ENCODE results near the gene HNRNPUL2.

HNRNPUL2 gene

GRCh38 chr11:62702246-62702645, 25.0 kb downstream of the HNRNPUL2 start:
- TF ChIP-seq SIN3A (IDR thresholded peaks at IDR 0.05; ENCODE audit: borderline replicate concordance, insufficient read depth, low read length) (no peak), REST (IDR thresholded peaks at IDR 0.05; ENCODE audit: insufficient read depth in 1 of 2, low read depth in 2 of 2, low read length in 2 of 2) (no peak), POLR2AphosphoS5 (IDR thresholded peaks at IDR 0.05; ENCODE audit: low read depth, low read length) (no peak), FOXP2 (optimal IDR thresholded peaks at IDR 0.05; ENCODE audit: borderline replicate concordance, extremely low read depth, extremely low read length, insufficient read depth) (no peak), TAF1 (IDR thresholded peaks at IDR 0.05; ENCODE audit: borderline replicate concordance, insufficient read depth, low read length) (no peak)

- TF ChIP-seq POLR2AphosphoS5 (IDR thresholded peaks at IDR 0.05; ENCODE audit: low read depth, low read length) = no peak
- TF ChIP-seq TAF1 (IDR thresholded peaks at IDR 0.05; ENCODE audit: borderline replicate concordance, insufficient read depth, low read length) = no peak
- TF ChIP-seq SIN3A (IDR thresholded peaks at IDR 0.05; ENCODE audit: borderline replicate concordance, insufficient read depth, low read length) = no peak
Observed at GRCh38 chr11:62694455-62695167, 32.6 kb downstream of the HNRNPUL2 start.

DNA sequence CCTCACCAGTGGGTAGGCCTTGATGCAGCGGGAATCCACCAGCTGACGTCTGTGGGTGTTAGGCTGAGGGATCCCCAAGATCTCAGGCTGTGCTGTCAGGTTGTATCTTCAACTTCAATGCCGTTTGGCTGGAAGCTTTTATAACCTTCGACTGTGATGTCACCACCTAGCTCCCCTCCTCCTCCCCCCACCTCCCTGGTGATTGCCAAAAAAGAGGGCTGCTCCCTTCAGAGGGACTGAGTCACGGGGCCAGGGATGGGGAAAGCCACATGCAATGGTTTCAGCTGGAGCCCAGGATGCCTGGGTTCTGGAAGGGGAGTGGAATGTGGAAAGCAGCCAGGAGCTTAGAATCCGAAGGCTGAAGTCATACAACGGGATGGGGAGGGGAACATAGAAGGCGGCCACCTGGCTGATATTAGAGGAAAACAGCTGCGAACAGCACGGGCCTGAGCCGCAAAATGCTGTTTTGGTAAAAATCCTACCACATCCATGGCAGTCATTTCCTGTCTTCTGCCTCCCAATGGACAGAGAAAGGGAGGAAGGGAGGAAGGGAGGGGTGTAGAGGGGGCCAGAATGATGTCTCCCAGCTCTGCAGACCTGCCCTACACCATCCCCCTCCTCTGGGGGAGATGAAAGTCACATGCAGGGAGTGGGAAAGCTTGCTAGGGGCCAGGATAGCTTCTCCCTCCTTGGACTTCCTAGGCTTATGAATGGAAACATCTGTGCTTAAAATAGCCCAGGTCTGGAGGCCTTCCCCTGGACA, 37.7 kb downstream of the HNRNPUL2 start, which contains the start of gene LRRN4CL:
LRRN4CL (minus strand) TSS at position 110 of the 763 bp plus-strand sequence. CDS start 1,022 bp downstream, outside the sequence.
- no peak for TF ChIP-seq POLR2AphosphoS5 (IDR thresholded peaks at IDR 0.05; ENCODE audit: low read depth, low read length)
- peak; percentile 80; the same call in 1 of the 2 replicates for TF ChIP-seq SIN3A (IDR thresholded peaks at IDR 0.05; ENCODE audit: borderline replicate concordance, insufficient read depth, low read length)

DNA sequence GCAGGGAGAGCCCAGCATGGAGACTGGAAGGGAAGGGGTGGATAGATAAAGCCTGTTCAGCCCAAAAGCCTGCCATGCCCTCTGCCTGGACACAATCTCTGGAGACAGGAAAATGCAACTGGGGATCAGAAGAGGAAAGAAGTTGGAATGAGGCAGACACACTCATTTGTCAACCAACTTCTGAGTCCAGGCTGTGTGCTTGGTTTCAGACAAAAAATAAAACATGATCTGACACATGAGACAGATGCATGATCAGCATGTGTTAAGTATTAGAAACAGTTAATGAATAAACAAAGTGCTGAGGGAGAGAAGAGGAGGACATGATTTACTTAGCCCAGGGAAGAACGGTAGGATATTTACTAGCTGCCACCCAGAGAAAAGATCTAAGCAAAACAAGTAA, 38.8 kb downstream of the HNRNPUL2 start:
- TF ChIP-seq REST (IDR thresholded peaks at IDR 0.05; ENCODE audit: insufficient read depth in 1 of 2, low read depth in 2 of 2, low read length in 2 of 2) (no peak), TAF1 (IDR thresholded peaks at IDR 0.05; ENCODE audit: borderline replicate concordance, insufficient read depth, low read length) (no peak), SIN3A (IDR thresholded peaks at IDR 0.05; ENCODE audit: borderline replicate concordance, insufficient read depth, low read length) (no peak), FOXP2 (optimal IDR thresholded peaks at IDR 0.05; ENCODE audit: borderline replicate concordance, extremely low read depth, extremely low read length, insufficient read depth) (no peak), POLR2AphosphoS5 (IDR thresholded peaks at IDR 0.05; ENCODE audit: low read depth, low read length) (no peak)

DNA sequence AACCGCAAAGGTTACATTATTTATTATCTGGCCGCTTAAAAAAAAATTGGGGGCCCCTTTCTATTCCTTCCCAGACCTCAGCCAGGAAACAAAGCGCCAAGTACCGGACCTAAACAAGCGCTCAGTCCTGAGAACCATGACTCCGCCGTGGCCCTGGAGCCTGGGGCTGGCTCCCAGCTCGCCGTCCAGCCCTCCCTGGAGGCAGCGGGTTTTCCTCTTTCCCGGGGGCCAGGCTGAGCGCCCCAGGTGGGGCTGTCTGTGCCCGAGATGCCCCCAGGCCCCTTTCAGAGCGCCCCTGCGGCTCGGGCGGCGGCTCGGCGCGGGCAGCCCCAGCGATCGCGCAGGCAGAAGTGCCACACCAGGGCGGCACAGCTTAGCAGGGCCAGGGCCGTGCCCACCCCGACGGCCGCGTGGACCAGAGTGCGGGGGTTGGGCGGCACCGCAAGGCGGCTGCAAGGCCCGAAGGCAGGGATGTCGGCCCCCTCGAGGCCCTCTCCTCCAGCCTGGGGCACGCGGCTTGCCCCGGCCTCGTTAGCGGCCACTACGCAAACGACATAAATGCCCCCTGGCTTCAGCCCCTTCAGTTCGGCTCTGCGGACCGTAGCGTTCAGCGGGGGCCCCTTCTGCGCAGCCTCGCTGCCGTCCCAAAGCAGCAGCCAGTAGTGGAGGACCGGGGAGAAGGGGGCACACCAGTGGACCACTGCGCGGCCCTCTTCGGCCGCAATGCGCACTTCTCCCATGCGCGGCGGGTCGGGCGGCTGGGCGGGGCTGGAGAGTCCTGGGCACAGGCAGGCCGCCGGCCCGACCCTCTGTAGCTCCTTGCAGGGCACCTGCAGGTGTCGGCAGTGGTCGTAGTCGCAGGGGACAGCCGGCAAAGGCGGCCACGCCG, 39.5 kb downstream of the HNRNPUL2 start:
- TF ChIP-seq POLR2AphosphoS5 (IDR thresholded peaks at IDR 0.05; ENCODE audit: low read depth, low read length) (no peak), TAF1 (IDR thresholded peaks at IDR 0.05; ENCODE audit: borderline replicate concordance, insufficient read depth, low read length) (no peak), SIN3A (IDR thresholded peaks at IDR 0.05; ENCODE audit: borderline replicate concordance, insufficient read depth, low read length) (no peak), FOXP2 (optimal IDR thresholded peaks at IDR 0.05; ENCODE audit: borderline replicate concordance, extremely low read depth, extremely low read length, insufficient read depth) (no peak), REST (IDR thresholded peaks at IDR 0.05; ENCODE audit: insufficient read depth in 1 of 2, low read depth in 2 of 2, low read length in 2 of 2) (no peak)

Measured in PFSK-1 (cell line).